ENCODE measurements around the gene ZNF79.
"Not testable (repeated sequence)": the region's sequence is repeated elsewhere in the genome, so short reads cannot be mapped to it uniquely, and the experiment has no call there.

ZNF79 gene

DNA sequence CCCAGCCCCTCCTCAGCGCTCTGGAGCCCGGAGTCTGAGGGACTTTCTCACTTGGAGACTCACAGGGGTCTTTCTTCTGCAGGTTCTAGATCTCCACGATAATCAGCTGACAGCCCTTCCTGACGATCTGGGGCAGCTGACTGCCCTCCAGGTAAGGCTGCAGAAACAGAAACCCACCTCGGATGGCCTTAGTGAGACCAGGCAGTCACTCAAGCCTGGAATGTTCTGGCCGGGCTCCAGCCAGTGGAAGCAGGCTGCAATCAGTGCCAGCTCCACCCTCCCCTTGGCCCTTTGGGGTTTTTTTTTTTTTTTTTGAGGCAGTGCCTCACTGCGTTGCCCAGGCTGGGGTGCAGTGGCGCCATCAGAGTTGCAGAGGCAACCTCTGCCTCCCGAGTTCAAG is 34.7 kb downstream of the ZNF79 start:
- DNase-seq, result no peak

DNA sequence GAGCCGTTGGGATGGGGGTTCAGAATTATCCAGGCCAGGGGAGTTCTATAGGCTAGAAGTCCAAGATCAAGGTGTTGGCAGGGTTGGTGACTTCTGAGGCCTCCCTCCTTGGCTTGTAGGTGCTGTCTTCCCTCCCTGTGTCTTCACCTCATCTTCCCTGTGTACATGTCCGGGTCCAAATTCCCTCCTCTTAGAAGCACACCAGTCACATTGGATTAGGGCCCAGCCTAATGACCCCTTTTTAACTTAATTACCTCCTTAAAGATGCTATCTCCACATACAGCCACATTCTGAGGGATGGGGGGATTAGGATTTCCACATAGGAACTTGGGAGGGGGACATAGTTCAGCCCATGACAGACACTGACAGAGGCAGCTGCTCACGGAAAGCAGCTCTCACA is 39.2 kb downstream of the ZNF79 start:
- no peak for DNase-seq

DNA sequence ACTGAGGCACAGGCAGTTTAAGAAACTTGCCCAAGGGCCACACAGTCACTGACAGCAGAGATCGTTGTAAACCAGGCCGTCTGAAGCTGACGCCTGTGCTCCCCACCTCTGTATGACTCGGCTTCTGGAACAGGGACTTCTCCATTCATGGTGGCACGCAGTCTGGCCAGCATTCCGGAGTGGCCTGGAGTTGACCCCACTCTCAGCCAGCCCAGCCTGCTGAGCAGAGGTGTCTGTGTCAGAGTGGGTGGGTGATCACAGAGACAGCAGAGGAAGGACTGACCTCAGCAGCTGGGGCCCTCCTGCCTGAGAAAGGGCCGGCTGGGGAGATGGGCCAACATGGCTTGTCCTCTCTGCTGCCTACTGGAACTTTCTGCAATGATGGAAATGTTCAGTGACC is 39.7 kb downstream of the ZNF79 start:
- DNase-seq, result no peak

DNA sequence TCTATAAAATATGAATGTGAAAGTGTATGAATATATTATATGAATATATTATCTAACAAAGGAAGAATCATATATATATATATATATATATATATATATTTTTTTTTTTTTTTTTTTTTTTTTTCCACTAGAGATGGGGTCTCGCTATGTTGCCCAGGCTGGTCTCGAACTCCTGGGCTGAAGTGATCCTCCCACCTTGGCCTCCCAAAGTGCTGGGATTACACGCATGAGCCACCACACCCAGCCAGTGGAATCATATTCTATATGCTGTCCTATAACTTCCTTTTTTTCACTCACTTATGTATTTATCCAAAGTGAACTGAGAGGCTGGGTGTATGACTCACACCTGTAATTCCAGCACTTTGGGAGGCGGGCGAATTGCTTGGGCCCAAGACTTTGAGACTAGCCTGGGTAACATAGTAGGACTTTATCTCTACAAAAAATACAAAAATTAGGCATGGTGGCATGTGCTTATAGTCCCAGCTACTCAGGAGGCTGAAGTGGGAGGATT is 42.3 kb downstream of the ZNF79 start:
- not testable (repeated sequence) for DNase-seq

DNA sequence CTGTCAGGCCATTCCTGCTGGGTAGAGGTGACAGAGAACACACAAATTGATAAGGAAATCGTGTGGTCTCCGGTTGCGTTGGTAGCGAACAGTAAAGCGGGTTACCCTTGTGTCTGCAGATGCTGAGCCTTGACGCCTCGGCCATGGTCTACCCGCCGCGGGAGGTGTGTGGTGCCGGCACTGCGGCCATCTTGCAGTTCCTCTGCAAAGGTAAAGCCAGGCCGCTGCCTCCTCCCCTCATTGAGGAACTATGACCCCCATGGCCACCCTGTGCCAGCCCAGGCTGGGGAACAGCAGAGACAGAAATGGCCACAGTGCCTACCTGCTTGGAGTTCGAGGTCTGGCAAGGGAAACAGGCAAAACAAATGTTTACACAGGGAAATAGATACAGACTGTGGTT is 43.4 kb downstream of the ZNF79 start:
- DNase-seq, result no peak

DNA sequence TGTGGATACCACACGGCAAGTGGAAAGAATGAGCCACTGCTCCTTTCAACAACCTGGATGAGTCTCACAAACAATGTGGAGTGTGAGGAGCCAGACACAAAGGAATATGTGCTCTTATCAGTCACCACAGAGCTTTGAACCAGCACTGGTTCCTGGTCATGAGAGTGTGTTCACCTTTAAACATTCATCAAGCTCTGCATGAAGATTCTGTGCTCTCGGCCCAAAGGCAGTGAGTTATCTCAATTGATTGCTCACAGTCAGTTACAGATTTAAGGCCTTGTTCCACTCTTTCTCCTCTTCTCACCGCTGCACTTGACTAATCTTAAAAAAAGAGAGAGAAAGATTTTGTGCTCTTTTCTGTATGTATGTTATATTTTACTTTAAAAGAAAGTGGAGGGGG is 46.5 kb downstream of the ZNF79 start:
- no peak for DNase-seq

DNA sequence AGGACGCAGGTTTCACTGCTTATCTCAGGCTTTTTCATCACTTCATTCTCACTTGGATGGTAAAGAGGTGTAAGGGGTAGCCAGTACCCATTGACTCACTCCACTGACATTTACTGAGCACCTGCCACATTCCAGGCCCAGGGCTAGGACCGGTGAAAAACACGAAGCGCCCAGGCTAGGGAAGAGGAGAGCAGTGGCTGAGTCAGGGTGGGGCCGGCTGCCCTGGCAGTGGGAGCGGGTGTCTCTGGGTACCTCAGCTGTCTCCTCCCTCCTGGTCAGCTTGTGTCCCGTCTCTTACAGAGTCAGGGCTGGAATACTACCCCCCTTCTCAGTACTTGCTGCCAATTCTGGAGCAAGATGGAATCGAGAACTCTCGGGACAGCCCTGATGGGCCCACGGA is 49.3 kb downstream of the ZNF79 start:
- no peak for DNase-seq

DNA sequence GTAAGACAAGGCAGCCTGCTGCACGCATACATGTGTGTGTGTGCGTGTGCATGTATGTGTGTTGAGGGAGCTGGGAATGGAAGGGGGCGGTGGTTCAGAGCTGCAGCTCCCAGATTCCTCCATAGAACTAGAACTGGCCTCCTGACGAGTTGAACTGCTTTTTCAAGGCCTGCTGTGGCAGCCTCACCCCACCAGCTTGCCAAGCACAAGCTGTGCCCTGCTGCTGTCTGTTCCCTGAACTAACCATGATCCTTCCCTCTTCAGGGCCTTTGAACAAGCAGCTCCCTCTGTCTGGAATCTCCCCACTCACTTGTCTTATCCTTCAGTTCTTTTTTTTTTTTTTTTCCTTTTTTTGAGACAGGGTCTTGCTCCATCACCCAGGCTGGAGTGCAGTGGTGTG is 49.8 kb downstream of the ZNF79 start:
- no peak for DNase-seq

DNA sequence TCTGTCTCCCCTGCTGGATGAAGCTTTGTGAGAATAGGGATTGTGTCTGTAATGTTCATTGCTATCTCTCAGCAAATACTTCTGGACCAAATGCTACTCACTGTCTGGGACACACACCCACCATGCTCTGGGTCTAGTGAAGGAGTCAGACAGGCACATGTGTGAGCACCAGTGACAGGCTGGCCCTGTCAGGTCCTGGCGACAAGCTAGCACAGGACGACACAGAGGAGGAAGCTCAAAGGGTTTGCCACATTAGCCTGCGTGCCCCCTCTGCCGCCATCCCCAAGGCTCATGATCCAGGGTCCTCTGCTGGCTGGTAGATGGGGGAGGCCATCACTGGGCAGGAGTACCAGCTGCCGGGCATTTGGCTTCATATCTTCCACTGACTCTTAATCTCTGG is 50.4 kb downstream of the ZNF79 start:
- no peak for DNase-seq

DNA sequence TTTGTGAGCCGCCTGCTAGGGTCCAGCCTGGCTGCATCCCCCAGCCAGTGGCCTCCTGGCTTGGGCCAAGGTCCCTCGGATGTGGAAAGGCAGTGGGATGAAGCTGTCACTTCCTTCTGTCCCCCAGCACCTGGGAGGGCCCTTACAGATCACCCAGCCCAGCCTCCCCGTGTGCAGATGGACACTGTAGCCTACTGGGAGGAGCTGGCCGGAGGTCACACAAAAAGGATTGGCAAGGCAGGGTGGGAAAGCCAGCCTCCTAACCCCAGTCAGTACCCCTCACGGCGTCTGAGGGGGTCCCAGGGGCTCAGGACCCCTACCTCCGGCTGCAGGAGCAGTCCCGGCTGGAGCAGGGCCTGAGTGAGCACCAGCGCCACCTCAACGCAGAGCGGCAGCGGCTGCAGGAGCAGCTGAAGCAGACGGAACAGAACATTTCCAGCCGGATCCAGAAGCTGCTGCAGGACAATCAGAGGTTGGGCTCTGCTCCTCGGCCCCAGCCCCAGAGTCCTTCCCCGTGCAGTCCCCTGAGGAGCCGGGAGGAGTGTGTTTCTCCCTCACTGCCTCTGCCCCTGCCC is 55.4 kb downstream of the ZNF79 start:
- DNase-seq, result no peak

DNA sequence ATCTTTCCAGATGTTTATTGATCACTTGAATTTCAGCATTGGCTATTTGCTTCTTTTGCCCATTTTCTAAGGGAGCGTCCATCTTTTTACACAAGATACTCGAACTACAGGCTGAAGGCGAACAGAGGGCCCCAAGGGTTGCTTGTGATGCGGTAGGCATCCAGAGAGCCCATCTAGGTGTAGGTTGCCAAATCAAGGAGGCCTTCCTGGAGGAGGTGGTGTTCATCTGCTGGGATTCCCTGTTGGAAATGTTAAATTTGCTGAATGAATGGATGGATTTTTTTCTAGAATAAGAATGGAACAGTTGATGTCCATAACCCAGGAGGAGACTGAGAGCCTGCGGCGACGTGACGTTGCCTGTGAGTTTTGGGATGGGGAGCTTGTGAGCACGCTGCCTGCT is 58.5 kb downstream of the ZNF79 start:
- DNase-seq, result no peak

DNA sequence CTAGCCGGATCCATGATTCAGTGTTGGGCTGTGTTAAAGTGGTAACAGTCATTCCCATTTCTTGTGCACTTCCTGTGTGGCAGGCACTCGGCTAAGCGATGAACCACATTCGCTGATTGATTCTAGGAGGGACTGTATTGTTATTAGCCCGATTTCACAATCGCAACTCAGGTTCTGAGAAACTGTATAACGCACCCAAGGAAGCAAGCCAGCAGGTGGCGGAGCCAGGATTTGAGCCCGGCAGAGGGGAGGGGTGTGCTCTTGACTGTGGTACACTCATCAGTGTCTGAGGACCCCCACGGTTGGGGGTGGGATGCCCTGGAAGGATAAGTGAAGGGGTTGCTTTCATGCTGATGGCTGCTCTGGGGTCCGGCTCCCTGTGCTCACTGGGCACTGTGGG is 61.8 kb downstream of the ZNF79 start:
- DNase-seq, result no peak

DNA sequence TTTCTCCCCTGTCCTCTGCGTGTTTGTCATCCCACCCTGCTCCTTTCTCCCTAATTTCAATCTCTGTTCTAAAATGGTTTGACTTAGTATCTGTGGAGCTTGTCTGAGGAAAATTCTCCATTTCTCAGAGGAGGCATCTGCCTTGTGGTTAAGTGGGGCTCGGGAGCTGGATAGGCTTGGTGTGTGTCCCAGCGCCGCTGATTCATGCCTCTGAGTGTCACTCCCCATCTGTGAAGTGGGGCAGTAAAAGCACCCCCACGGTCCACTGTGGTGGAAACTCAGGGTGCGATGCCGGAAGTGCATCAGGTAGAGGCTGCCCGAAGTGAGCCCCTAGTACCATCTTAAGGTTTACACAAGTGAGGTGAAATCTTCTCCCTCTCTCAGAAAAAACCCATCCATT is 64.8 kb downstream of the ZNF79 start:
- no peak for DNase-seq

DNA sequence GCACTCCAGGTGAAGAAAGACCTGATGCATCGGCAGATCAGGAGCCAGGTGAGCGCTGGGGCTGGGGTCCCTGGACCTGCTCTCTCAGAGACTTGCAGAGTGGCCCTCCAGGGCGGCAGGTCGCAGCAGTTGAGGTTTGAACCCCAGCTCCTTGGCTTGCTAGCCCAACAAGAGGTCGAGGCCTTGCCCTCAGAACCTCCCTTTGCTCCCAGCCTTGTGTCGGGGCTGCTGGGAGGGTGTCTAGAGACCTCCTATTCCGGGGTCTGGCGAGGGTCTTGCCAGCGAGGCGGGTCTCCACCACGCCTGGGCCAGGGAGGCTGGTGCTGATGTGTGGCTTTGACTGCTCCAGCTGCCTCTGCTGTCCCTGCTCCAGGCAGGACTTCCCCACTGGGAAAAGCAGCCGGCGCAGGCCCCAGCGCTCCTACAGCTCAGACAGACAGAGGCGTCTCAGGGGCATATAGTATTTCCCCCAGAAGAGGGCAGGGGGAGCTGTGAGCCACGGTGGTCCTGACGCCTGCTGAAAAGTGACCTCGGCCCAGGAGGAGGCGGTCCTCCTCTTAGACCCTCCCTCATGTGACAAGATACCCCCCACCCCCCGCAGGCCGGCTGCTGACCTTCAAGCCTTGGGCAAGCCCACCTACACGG is 65.4 kb downstream of the ZNF79 start:
- no peak for DNase-seq

DNA sequence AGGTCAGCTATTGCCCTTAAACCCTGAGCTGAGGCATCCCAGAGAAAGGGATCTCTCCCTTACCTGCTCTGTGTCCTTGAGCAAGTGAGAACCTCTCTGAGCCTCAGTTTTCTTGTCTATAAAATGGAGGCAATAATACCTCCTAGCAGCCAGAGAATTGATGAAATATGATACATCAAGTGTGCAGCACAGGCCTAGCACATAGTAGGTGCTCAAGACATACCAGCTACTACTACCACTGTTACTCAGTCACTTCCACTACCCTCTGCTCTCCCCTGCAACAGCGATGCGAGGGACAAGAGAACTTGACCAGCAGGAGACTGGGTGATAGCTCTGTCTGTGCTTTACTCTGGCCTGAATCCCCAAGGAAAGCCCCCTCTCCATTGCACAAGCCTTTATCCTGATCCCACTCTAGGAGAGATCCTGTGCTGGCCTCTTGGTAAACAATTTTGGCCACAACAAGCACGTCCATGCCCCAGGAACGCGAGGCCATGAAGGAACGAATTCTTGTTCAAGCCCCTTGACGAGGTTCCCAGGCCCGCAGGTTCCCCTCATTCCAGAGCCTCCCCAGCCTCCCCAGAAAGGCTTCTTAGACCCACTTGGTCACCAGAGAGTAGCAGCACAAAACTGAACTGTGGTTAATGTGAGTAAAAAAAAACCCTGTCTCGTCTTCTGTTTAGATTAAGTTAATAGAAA is 66.5 kb downstream of the ZNF79 start:
- DNase-seq, result no peak

DNA sequence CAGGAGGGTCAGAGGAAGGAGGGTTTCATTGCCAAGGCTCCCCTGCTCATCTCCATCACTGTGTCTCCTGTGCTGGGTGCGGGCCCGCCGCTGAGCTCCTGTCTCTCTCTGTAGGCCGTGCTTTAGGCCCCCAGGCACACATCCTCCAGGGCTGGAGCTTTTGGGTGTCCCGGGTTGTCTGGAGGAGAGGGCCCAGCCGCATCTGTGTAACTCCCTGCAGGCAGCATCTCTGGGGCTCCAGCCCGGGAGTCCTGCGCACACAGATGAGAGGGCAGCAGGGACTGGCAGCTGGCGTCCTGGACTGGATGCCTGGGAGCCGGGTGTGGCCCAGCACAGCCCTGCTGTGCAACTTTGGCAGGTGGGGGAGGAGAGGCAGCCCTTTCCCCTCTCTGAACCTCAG is 67.3 kb downstream of the ZNF79 start:
- DNase-seq, result no peak

DNA sequence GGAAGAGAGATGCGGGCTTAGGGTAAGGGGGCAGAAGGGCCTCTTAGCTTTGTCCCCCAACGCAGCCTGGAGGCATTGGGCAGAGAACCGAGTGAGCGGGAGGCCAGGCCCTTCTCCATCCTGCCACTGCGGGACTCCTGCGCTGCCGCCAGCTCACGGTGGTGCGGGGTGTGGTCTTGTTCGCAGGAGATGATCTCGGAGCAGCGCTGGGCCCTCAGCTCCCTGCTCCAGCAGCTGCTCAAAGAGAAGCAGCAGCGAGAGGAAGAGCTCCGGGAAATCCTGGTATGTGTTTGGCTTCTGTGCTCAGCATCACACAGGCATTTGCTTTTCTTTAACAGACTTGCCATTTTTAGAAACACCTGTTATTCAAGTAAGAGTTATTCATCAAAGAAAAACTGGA is 68.4 kb downstream of the ZNF79 start:
- DNase-seq, result no peak

DNA sequence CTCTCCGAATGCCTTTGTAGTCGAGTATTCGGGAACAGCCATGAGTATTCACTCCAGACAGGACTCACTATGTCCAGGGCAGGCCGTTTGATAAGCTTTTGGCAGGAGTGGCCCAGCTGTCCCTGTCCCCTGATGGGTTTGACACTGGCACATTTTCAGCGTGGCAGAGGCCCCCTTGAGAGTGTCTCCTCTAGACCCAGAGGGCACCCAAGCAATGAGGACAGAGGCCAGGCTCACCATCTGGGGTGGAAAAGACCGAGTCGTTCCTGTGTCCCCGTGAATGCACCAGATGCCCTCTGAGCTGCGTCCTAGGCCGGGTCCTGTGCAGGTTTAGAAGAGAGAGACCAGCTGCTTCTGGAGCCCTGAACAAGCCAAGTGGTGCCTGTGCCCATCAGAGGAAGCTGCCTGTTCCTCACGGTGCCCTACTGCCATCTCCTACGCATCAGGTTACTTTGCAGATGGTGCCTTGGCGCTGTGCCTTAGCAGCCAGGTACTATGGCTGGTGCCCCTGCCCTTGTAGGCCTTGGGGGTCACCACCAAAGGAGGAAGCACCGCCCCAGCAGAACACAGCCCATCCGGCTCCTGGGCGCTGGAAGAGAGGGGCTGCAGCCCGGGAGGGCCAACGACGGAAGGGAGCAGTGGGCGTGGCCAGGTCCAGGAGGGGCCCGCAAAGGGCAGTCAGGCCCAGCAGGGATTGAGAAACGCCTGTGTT is 69.6 kb downstream of the ZNF79 start:
- no peak for DNase-seq

DNA sequence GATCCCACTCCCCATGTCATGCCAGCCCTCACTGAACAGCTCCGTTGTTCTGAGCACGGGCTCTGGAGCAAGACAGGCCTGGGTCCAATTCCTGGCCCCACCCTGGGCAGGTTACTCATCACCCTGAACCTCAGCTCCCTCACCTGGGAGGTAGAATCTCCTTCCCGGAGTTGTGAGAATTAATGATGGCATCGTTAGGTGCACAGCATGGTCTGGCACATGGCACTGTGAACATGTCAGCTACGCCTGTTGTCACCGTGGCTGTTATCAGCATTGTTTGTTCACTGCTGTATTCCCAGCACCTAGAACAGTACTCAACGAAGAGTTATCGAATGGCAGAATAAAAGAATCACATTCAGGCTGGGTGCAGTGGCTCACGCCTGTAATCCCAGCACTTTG is 70.1 kb downstream of the ZNF79 start:
- DNase-seq, result no peak

Data from NCI-H510A treated with DMSO at 0.1 percent for 48 hours (cell line).